ENCODE results near the gene CPA3.

CPA3 gene

DNA sequence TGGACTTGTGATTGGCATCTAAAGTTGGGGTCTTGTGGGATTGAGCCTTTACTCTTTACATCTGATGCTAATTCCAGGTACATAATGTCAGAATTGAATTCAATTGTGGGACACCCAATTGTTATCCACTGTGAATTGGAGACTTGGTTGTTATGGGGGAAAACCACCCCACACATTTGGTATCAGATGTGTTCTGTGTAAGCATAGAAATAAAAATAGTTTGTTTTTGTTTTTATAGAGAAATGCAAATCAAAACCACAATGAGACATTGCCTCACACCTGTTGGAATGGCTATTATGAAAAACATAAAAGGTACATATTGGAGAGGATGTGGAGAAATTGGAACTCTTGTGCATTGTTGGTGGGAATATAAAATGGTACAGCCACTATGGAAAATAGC lies 58.5 kb downstream of the CPA3 start:
- DNase-seq, result no peak

- no peak for DNase-seq
These were observed 59.5 kb downstream of the CPA3 start for GRCh38 chr3:148924562-148924961.

DNA sequence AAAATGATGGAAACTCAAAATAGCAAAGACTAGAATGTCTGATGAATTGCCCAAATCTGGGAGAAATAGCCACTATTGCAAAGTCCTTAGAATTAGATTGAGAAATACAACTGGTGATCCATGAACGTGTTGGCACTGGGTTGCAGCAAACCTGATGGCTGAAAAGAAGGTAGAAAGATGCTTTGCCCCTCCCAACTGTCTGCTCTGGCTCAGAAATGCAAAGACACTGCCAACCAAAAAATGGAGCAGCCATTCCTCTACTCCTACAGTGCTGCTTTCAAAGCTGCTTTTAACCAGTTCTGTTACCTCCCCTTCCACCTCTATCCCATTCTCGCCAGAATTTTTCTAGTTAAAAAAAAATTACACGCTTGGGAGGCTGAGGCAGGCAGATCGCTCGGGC lies 60.7 kb downstream of the CPA3 start:
- DNase-seq, result no peak

- no peak for DNase-seq
These were observed 65.7 kb downstream of the CPA3 start for GRCh38 chr3:148930752-148931151.

DNA sequence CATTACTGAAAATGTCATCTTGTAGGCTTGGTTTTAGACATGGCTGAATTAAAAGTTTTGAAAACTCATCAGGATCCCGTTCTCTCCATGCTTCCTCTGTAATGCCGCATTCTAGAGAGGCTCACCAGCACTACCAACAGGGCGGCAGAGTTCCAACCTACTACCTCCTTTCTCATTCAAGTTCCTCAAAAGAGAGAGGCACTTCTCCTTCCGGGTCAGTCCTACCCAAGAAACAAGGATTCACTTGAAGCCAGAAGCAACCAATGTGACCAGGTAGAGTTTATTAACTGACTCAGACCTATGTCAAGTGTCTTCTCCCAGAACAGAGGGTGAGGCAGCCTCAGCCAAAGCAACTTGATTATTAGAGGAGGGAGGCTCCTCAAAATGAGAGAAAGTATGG lies 66.5 kb downstream of the CPA3 start:
- no peak for DNase-seq

DNA sequence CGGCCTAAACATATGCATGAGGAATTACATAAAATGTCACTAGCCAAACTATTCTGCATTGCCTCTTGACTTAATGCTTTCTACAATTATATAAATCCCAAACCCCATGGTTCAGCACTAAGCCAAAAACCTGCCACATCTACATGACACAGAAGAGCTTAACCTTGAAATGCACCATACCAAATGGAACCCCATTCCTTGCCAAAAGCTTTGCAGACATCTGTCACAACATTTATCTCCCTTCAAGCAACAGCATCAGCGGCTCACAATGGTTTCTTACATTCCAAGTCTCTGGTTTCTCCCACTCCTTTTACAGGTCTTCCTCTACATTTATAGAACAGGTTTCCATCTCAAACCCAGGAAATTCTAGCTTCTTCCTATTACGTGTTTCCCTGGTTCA lies 67.9 kb downstream of the CPA3 start:
- DNase-seq, result no peak

DNA sequence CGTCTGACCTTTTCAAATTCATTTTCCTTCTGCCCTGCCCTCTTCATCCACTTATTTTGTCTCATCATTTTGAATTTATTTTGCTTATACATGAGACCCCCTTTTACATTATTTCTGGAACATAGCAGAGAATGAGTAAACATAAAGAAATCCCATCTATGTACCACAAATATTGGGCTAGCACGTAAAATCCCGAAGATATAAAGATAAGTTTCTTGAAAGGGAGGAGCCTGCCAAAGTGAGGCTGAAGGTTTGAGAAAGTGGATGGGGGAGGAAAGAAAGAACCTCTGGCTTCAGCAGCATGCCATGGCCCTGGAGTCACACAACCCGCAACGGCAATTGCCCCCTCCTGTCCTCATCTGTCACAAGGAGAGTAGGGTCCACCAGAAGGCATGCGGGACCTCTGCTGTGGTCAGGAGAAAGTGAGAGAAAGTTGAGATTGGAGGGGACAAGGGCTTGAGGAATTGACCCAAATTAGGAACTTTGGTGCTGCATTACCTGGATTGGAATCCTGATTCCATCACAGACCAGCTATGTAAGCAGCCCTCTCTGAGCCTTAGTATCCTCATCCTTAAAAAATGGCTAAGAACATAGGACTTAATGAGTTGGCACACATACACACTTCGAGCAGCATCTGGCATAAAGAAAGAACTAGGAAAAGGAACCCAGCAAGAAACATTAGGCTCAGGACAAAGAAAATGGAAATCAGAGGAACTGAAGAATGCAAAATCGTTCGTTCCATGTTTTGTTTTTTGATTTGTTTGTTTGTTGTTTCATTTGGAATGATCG lies 72.6 kb downstream of the CPA3 start:
- DNase-seq, result no peak

GRCh38 chr3:148938306-148938705 lies 73.2 kb downstream of the CPA3 start:
- DNase-seq, result no peak

DNA sequence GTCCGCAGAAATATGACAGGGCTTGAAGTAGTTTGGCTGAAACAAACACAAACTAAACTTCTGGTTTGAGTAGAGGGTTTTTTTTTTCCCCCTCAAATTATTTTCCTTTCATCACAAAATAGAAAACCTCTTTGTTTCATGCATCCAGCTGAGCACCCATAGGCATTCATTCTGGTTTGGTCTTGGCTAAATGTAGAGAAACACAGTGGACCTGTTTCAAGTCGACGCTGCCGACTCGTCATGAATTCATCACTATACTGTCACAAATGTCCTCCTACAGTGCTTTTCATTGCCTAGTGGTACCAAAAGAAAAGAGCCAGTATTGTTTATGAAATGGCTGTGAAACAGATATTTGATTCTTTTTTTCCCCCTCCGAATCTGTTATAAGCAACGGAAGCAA lies 73.8 kb downstream of the CPA3 start:
- DNase-seq, result no peak

DNA sequence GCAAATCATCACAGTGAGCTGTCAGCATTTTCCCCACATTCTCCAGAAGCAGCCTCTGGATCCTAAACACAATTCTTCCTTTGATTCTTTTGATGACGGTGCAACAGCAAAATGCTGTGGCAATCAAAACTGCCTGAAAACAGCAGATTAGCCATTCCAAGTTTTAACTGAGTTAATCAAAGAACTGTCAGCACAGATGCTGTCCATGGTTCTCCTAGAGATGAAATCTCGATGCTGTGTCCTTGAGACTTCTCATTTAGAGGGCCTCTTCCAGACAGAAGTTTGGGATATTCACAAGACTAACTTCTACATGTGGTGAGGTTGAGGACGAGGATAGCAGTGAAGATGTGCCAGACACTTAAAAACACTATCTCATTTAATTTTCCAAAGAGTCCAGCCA lies 75.9 kb downstream of the CPA3 start:
- no peak for DNase-seq

DNA sequence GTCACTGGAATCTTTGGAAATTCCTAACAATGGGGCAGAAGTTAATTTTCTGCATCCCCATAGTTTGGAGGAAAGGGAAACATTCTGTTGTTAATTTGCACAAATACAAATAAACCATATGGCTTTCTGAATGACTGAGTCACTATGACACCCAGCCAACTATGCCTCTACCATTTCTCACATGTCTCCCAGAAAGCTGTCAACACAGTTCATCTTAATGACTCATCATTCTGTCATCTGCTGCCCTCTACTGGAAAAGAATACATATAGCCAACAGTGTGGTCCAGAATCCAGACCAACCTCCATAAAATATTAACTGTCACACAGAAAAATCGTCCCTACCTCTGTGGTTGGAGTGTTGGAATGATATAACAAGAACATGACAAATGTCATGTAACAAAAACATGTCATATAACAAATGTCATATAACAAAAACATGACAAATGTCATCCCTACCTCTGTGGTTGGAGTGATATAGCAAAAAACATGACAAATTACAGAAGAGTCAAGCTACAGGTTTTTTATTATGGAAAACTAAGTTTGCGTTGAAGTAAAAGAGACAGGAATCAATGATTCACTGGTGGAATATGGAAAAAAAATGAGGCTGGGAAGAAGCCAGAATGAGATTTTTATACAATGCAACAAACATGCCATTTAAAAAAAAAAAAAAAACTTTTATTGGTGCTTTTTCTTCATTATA lies 78.6 kb downstream of the CPA3 start:
- DNase-seq, result no peak

DNA sequence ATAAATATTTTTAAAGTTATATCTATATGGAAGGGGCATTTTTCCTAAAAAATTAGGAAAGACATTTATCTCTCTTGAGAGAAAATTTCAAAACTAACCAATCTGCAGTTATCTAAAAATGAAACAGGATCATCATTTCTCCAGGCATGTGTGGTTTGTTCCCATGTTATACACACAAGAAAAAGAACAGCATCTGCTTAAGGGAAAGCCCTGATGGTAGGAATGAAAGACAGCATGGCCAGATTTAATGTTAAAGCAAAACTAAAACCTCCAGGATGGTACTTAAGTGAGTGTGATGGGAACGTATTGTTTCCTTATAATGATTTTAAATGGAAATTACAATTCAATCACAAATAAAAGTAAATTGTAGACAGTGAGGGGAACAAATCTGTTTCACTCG lies 80.0 kb downstream of the CPA3 start:
- no peak for DNase-seq

Data from stimulated activated naive CD4-positive, alpha-beta T cell treated with Interleukin-2 at 50 U/mL for 16 hours (primary cell).